ENCODE results near the gene EFTUD2. TPM values are rescaled to one million over a fixed set of nuclear protein-coding genes. Genes with fewer than 3 reads are reported as not detected.
A peak's percentile ranks its signal among the peaks of the same experiment; 100 is the strongest.

The EFTUD2 gene
- total and polyA plus RNA-seq, 2 of the 8 experiments (the other 6 are each of a cell fraction or from before 2014, with no cell fraction given) = 118 to 195 TPM

DNA sequence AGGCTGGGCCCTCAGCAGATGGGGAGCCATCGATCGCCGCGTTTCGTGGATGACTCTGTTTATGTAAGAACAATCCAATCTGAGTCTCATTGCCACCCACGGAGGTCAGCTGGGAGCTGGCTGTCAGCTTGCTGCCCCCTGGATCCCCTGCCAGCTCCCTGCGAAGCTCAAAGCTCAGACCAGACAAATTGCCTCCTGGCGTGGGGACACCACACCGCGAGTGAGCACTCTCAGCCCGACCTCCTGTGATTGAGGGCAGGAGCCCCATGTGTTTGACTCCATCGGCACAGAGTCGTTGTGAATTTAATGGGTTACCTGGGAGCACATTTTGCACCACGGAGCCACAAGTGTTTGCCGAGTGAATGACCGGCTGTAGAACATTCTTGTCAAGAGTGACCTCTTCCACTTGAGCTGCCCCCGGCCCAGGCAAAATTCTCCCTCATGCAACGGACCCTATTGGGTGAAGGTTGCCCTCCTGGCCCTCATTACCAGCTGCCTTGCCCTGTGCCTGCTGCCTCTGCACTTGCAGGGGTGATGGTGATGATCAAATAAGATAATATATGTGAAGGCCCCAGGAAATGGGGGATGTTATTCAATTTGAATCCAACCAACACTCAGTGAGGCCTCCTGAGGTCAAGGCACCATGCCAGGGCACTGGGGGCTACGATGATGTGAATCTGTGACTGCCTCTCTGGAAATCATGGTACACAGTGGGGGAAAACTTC lies 23.7 kb upstream of the EFTUD2 start:
- Histone ChIP-seq H3K79me2 (ENCODE audit: control insufficient read depth in 1 of 2, insufficient read depth in 2 of 2, low read length in 2 of 2) (no peaks in the 10 kb centered on the region), H3K27ac (ENCODE audit: low read depth, low read length) (no peak overlapping the region), H3K79me1 (ENCODE audit: low read depth, low read length) (no peaks in the 10 kb centered on the region), H3K27me3 (replicated peaks in 1 of 4; ENCODE audit: control insufficient read depth in 3 of 4, extremely low read depth in 1 of 4, insufficient read depth in 3 of 4, low read length in 3 of 4) (no peaks in the 10 kb centered on the region), H2AFZ (ENCODE audit: low read length) (no peak overlapping the region), H4K5ac (ENCODE audit: insufficient read length, low read depth, low read length) (no peak overlapping the region), H3K4me3 (ENCODE audit: extremely low read depth in 1 of 4, insufficient read depth in 2 of 4, low read depth in 3 of 4, low read length in 4 of 4) (no peak overlapping the region), H4K91ac (replicated peaks; ENCODE audit: insufficient read length, low read length) (no peak overlapping the region), H2BK15ac (ENCODE audit: low read length) (no peak overlapping the region), H2BK5ac (ENCODE audit: low read depth, low read length) (no peak overlapping the region), H3K9me3 (ENCODE audit: insufficient read depth in 2 of 2, low read depth in 1 of 2, low read length in 1 of 2) (no peaks in the 10 kb centered on the region), H3K4me1 (replicated peaks in 1 of 4; ENCODE audit: control insufficient read depth in 3 of 4, insufficient read depth in 4 of 4, low read length in 3 of 4) (peaks cover 6 to 15% (median 9%) of the 10 kb centered on the region in 4 experiments), H3K4me2 (ENCODE audit: insufficient read depth in 1 of 2, low read depth in 2 of 2, low read length in 2 of 2) (no peak overlapping the region), H3K36me3 (ENCODE audit: control insufficient read depth in 2 of 4, insufficient read depth in 4 of 4, low read length in 3 of 4) (peaks cover 6 to 20% (median 14%) of the 10 kb centered on the region in 4 experiments; a peak in 7 of 8 replicates), H3K14ac (ENCODE audit: insufficient read length) (no peak overlapping the region), H3K18ac (ENCODE audit: extremely low read depth, low read length) (no peak overlapping the region), H2BK20ac (ENCODE audit: low read length) (no peak overlapping the region; the same call in 1 of the 2 replicates), H2BK12ac (ENCODE audit: low read depth, low read length) (peak overlapping the region; percentile 9; the same call in 1 of the 2 replicates), H3K56ac (replicated peaks; ENCODE audit: insufficient read length, low read depth, low read length) (no peak overlapping the region), H3K23ac (ENCODE audit: insufficient read length) (no peak overlapping the region), H2BK120ac (replicated peaks; ENCODE audit: low read depth, low read length) (no peak overlapping the region), H3K4ac (replicated peaks; ENCODE audit: insufficient read length, low read depth, low read length) (no peak overlapping the region), H4K20me1 (replicated peaks in 1 of 2; ENCODE audit: control insufficient read depth in 1 of 2, insufficient read depth in 2 of 2, low read length in 2 of 2) (no peaks in the 10 kb centered on the region), H3K23me2 (ENCODE audit: low read depth, low read length) (no peaks in the 10 kb centered on the region; the same call in 1 of the 2 replicates), H3K9ac (replicated peaks in 1 of 4; ENCODE audit: extremely low read depth in 1 of 4, low read depth in 3 of 4, low read length in 3 of 4) (no peak overlapping the region), H4K8ac (ENCODE audit: extremely low read depth, insufficient read depth, low read length) (no peak overlapping the region; the same call in none of the 2 replicates), H2AK5ac (ENCODE audit: low read depth, low read length) (no peak overlapping the region)
- ChIA-PET POLR2A (ENCODE audit: partially characterized antibody) (interaction anchor here (1.0 to 5.3 kb wide), 9 partner anchors 18 to 120 kb away, joined by 3 to 25 read pairs (median 4); partner anchors contain the start of genes EFTUD2 and KIF18B), CTCF (ENCODE audit: partially characterized antibody) (interaction anchor here (0.6 to 13.0 kb wide), 9 partner anchors 9 to 209 kb away, joined by 3 to 243 read pairs (median 22); partner anchors contain the start of gene C1QL1)
- FAIRE-seq = no peak
- 87% methylated on average over 19 of the region's 19 CpGs; no CpG with 5 or more reads in 1 of the 2 experiments for WGBS, 2 experiments (ENCODE audit: extremely low coverage in 1 of 2, insufficient coverage in 1 of 2, insufficient read length in 1 of 2, insufficient replicate concordance in 2 of 2, low coverage in 1 of 2, low lambda C conversion rate in 2 of 2, missing lambda C conversion rate in 1 of 2)
- DNase-seq (ENCODE audit: low read depth in 1 of 2, low spot score in 2 of 2) = peak in 1 of 2 experiments; percentile 47
- no peak for TF ChIP-seq SIRT6 (IDR thresholded peaks at IDR 0.05; ENCODE audit: low read length)
- no peak for TF ChIP-seq EGR1 (IDR thresholded peaks at IDR 0.05; ENCODE audit: borderline replicate concordance, low read depth, low read length)
- TF ChIP-seq JUN (IDR thresholded peaks at IDR 0.05; ENCODE audit: low read depth, low read length) = no peak
- TF ChIP-seq SIX5 (IDR thresholded peaks at IDR 0.05; ENCODE audit: low read depth, low read length) = no peak
- TF ChIP-seq, protein P1, sequence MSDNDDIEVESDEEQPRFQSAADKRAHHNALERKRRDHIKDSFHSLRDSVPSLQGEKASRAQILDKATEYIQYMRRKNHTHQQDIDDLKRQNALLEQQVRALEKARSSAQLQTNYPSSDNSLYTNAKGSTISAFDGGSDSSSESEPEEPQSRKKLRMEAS (IDR thresholded peaks at IDR 0.05) = no peak
- TF ChIP-seq, protein P2, sequence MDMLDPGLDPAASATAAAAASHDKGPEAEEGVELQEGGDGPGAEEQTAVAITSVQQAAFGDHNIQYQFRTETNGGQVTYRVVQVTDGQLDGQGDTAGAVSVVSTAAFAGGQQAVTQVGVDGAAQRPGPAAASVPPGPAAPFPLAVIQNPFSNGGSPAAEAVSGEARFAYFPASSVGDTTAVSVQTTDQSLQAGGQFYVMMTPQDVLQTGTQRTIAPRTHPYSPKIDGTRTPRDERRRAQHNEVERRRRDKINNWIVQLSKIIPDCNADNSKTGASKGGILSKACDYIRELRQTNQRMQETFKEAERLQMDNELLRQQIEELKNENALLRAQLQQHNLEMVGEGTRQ (IDR thresholded peaks at IDR 0.05; ENCODE audit: low read length) = no peak
- TF ChIP-seq, protein P3, sequence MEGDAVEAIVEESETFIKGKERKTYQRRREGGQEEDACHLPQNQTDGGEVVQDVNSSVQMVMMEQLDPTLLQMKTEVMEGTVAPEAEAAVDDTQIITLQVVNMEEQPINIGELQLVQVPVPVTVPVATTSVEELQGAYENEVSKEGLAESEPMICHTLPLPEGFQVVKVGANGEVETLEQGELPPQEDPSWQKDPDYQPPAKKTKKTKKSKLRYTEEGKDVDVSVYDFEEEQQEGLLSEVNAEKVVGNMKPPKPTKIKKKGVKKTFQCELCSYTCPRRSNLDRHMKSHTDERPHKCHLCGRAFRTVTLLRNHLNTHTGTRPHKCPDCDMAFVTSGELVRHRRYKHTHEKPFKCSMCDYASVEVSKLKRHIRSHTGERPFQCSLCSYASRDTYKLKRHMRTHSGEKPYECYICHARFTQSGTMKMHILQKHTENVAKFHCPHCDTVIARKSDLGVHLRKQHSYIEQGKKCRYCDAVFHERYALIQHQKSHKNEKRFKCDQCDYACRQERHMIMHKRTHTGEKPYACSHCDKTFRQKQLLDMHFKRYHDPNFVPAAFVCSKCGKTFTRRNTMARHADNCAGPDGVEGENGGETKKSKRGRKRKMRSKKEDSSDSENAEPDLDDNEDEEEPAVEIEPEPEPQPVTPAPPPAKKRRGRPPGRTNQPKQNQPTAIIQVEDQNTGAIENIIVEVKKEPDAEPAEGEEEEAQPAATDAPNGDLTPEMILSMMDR (IDR thresholded peaks at IDR 0.05; ENCODE audit: control extremely low read depth in 1 of 3, insufficient read depth in 1 of 3, low read depth in 1 of 3, low read length in 3 of 3) = no peak
- no peak for TF ChIP-seq KDM1A (IDR thresholded peaks at IDR 0.05; ENCODE audit: borderline replicate concordance, low read length)
